Endometrial microvascular endothelial cells (primary cell): ENCODE data around the gene NAALADL2. TPM values are rescaled to one million over a fixed set of nuclear protein-coding genes. Genes with fewer than 3 reads are reported as not detected.

Experiments used
- in situ Hi-C: cut with HindIII; loops from 2 replicates; pipeline ENCODE4 v1.10.0; 2017; ENCODE audit warnings: low sequenced_read_pairs, low pct_unique_long_range_greater_than_20kb; ENCODE audit errors: inconsistent ontology term
- total RNA-seq: library from RNA; depleted of rRNA; stranded (reverse); fragments of >200 nt; gene quantifications from one replicate; pipeline ENCODE4 v1.2.3, GENCODE V29; 2015; ENCODE audit errors: inconsistent ontology term

The NAALADL2 gene
- not detected for total RNA-seq

DNA sequence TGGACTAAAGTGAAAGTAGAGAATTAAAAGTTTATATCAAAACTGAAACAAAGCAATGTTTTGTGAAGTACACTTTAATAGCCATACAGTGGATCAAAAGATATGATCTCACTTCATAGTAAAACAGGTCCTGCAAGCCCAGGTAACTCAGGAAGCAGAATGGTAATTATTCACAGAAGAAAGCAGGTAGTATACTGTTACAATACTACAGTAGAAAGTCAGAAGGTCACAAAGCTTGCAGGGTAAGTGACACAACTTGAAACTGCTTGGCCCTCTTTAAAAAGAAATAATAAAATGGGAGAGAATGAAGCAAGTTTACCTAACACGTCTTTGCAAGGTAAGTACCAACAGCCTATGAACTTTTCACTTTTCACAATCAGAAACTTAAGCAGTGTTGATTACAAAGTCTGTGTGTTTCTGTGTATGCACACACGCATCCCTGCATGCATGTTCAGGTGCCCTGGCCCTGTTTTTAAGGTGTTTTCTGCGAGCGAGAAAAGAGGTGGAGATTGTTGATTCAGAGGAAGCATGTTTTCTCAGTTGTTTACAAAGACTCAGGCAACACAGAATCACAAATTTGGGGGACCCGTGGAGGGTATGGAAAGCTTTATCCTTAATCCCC, at the start of gene NAALADL2:
Gene NAALADL2 (plus strand): TSS at position 221 of the 622 bp plus-strand sequence.
- in situ Hi-C loops, result no loop called here

DNA sequence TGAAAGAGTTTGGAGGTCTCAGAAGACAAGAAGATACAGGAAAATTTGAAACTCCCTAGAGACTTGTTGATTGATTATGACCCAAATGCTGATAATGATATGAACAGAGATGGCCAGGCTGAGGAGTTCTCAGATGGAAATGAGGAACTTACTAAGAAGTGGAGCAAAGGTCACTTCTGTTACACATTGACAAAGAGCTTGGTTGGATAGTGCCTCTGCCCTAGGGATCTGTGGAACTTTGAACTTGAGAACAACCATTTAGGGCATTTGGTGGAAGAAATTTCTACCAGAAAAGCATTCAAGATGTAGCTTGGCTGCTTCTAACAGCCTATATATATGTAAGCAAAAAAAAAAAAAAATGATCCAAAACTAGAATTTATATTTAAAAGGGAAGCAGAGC, 48.9 kb upstream of the NAALADL2 start:
- in situ Hi-C loops, result no loop called here

DNA sequence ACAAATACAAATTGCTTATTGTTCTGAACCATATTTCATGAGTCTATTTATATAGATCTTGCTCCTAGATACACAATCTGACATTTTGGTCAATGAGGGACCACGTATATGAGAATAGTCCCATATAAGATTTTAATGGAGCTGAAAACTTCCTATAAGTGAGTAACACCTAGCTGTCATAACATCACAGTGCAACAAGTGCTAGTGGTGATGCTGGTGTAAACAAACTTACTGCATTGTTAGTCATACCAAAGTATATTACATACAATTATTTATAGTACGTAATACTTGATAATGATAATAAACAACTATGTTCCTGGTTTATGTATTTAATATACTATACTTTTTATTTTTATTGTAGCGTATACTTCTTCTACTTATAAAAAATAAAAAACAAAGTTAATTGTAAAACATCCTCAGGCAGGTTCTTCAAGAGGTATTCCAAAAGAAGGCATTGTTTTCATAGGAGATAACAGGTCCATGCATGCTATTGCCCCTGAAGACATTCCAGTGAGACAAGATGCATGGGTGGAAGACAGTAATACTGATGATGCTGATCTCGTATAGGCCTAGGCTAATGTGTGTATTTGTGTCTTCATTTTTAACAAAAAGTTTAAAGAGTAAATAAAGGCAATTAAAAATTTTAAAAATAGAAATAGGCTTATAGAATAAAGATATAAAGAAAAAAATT, 46.8 kb upstream of the NAALADL2 start:
- in situ Hi-C loops, result no loop called here

DNA sequence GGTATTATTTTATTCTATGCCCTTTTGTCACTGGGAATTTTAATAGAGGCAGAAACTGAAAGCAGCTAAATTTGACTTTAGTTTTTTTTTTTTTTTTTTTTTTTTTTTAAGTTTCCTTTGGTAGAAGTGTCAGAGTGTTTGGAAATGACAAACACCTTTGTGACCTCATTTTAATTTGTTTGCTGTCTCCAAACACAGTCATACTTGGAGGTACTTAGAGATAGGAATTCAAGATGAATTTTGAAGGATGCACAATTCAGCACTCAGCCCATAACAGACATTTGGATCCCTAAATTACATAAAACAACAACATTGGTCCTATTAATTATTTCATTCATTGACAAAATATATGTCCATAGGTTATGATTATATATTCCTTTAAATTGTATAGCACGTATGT, 43.4 kb upstream of the NAALADL2 start:
- in situ Hi-C loops, result no loop called here

DNA sequence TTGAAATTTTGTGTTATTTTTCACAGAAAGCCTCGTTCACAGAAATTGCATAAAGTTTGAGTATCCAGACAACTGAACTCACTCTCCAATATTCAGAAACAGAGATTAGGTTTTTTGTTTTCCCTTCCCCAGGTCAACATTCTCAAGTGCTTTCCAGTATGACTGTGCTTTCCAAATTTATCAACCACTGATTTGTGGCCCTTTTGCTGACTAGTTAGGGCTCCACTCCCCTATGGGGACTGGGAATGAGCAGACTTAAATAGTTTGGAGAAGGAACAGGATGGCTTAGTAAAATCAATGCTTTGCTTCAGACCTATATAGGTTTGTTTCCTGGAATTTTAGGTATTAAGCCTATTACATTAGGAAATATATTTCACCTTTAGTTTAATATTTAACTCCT, 38.2 kb upstream of the NAALADL2 start:
- in situ Hi-C loops, result no loop called here

DNA sequence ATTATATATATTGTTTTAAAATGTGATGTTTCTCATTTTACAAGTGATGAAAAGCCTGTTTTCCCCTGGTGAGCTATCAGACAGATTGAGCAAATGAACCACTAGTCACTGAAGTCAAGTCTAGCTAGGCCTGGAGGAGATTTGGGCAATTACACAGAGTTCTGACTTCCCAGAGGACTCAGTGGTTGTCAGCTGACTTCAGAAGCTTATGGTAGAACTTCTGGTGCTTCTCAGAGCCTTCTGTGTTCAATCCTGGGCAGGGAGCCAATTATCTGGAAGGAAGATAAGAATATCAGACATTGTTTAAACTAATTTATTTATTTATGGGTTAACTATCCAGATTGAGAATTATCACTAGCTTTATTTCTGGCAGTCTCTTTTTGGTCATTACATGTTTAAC, 37.7 kb upstream of the NAALADL2 start:
- in situ Hi-C loops, result no loop called here

DNA sequence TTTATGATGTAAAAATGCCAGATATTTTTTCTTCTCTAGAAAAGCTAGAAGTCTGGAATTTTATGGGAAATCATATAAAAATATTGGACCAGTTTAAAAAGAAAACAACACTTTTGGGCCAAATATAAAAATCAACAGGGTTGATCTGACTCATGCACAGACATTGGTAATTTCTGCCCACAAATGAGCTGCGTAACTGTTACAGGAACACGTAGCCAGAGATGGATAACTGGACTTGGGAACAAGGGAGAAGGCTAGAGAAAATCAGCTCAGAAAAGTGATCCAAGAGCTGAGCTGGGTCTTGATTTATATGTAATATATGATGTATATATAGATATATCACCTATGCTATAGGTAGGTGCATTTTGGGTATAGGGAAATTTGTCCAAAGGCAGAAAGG, 36.8 kb upstream of the NAALADL2 start:
- in situ Hi-C loops, result no loop called here

DNA sequence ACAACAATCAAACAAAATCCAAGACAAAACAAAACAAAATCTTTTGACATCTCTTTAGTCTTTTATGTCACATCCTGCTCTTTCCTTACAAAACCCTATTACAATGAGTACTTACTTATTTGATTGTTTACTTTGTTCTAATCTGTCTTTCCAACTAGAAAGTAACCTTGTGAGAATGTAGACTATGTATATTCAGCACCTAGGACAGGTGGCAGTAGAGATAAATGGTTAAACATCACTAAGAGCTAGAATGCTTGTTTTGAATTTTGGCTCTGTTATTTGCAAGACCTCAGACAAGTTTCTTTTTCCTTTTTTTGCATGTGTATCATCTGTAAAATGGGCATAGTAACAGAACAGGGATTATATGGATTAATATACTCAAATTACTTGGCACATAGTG, 33.1 kb upstream of the NAALADL2 start:
- in situ Hi-C loops, result no loop called here

DNA sequence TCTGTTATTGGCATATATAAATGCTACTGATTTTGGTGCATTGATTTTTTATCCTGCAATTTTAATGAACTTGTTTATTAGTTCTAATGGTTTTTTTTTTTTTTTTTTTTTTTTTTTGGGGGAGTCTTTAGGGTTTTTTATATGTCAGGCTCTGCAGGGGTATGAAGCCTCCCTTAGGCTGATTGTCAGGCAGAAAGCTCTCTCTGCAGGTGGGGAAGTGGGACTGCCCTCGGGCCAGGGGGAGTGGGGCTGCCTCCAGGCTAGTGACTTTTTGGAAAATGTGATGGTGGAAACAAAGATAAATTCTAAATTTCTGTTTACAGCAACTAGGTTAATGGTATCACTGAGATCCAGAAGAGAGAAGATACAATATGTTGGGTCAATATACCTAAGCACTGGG, 14.4 kb upstream of the NAALADL2 start:
- in situ Hi-C loops, result no loop called here

DNA sequence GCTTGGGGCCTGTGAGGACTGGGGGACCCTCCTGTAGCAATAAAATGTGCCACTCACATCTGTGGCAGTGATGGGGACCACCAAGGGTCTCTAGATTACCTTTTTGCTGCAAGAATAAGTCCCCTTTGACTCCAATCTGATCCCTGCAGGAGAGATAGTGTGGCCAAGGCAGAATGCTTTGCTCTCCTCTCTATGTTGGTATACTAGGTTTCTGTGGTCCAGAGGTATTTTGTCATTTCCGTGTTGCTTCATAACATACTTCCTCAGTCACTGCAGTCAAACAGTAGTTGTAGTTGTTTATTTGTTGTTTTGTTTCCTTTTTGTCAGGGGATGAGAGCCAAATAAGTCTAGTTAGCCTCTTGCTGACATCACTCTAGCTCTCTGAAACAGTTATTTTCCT, 13.1 kb upstream of the NAALADL2 start:
- in situ Hi-C loops, result no loop called here

DNA sequence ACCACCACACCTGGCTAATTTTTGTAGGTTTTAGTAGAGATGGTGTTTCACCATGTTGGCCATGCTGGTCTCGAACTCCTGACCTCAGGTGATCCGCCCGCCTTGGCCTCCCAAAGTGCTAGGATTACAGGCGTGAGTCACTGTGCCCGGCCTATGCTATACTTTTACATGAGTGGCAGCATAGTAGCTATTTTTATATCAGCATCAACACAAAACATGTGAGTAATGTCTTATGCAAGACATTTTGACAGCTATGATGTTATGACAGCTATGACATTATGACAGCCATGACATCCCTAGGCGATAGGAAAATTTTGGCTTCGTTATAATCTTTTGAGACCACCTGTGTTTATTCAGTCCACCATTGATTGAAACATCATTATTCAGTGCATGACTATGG, 4.1 kb upstream of the NAALADL2 start:
- in situ Hi-C loops, result no loop called here

DNA sequence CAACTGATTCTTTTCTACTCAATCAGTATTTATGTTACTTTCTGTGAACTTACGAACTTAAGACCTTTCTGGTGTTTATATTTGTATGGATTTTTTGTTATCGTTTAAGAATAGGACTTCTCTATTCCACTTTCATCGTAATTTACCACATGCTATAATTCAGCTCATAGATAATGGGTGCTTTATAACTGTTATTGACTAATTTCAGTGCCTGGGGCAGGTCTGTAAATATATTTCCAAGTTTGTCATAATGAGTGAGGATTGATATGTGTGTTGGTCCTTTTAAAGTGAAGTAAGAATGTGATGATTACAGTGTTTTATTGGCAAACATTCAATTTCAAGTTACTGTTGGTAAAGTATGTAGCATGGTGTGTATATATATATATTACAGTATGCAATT, 1.8 kb upstream of the NAALADL2 start:
- in situ Hi-C loops, result no loop called here

DNA sequence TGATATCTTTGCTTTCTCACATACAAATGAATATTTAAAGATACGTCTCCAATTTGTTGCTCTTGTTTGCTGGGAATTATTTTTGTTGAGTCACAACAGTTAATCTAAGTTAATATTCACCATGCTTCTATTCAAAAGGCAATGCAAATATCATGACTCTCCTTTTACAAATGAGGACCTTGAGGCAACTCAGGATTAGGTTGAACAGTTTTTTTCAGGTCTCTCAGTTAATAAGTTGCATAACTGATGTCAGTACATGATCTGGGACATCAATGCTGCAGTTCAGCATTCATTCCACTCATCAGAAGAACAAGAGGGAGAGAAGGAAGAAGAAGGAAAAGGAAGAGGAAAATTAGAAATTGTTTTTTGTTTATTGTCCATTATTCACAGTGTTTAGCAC, 781 bp upstream of the NAALADL2 start:
- in situ Hi-C loops, result no loop called here

DNA sequence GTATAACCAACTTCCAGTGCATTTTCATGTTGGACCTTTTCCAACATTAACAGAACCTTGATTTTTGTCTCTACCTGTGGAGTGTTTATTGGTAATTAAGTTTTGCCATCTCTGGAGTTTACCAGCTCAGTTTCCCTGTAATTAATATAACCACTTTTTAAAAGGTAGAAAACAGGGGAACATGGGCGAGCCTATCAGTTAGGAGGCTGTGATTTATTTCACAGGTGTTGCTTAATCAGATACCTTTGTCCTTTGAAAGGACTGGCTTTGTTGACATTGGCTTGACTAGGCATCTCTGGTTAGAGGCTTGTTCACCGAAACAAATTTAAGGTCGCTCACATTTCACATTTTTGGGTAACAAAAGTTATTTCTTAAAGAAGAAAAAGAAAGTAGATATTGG, 622 bp downstream of the NAALADL2 start:
- in situ Hi-C loops, result no loop called here

DNA sequence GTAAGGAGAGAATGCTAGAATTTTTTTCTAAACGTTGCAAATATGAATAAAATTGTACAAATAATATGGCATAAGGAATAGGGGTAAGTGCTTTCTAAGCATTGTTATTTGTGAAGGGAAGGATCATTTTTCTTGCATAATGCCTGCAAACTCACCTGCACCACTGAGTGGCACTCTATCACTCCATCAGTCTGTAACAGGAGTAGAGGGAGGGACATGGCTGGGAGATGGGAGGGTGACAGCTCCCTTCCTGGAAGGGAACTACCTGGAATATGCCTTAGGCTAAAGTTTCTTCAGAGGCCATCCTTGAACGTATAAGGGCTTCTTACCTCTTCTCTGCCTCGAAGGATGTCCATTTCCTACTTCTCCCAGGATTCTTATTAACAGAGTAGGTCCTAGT, 3.0 kb downstream of the NAALADL2 start:
- in situ Hi-C loops, result no loop called here

DNA sequence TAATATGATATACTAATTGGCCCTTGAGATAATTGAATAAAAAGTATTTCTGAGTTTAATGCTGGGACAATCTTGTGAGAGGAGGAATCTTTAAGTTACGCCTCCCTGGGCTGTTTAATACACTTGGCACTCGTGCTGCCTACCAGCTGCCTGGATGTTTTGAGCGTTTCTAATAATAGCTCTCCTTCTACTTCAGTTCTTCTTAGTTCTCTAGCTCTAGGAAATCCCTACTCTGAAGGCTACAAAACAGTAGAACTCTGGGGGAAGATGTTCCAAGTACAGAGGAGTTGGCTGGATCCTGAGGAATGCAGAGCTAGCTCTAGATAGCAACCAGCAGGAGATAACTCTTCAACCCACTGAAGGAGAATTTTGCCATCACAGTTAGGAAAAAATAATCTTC, 3.5 kb downstream of the NAALADL2 start:
- in situ Hi-C loops, result no loop called here

DNA sequence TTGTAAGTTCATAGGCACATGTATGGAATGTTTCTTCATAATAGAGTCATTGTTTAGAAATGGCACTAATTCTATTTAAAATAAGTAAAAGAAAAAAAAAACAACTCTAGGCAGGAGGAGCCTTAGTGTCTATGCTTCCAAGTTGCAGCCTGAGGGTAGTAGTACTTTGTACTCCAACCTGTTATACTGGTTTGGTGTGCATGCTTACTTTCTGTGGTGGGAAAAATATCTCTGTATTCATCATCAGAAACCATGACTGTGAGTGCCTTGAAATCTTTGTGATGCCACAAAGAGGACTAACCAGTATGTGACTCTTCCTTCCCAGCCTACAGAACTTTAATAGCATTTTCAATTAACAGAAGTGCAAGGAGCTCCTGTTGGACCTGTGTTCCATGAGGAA, 4.4 kb downstream of the NAALADL2 start:
- in situ Hi-C loops, result no loop called here

DNA sequence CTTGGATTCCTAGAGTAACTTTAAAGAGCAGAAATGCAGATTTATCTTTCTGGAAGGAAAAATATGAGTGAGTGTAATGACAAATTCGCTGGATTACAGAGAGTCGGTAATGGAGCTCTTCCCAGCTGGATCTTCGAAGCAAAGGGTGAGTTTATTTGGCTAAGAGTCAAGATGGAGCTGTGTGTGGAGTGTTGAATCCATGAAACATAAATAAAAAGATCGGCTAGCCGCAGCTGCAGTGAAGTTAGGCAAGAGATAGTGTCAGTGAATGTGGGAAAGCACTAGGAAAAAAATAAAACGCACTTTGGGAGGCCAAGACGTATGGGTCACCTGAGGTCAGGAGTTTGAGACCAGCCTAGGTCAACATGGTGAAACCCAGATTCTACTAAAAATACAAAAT, 10.3 kb downstream of the NAALADL2 start:
- in situ Hi-C loops, result no loop called here

DNA sequence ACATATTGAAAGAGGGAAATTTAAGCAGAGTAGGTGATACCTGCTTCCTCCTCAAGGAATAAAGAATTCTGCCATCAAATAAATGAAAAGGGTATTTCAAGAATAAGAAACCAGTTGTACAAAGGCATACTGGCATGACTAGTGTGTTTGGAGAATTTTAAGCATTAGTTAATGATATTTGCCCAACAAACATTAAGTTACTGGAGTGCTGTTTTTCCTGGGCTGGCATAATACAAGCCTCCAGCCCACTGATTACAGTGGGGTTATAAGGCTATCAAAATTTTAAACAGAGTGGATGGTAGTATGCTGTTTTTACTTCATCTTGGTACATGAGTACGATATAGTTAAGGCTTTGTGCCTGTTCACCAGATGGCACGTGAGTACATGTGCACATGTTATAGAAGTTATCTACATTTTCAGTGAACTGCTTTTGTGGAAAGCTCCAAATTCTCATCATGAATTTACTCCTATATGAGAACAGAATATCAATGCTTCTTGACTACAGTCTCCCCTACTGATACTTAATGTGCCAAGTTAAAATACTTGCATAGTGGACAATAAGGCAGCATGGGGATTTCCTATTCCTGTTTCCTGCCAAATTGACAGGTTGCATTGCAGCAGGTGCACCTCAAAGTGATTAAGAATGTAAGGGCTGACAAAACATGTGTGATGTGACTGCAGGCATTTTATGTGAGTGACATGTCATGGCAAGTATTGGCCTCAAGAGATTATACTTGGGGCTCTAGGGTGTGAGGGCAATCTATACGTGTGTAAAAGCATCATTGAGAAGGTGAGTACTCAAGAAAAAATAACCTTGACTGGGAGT, 14.9 kb downstream of the NAALADL2 start:
- in situ Hi-C loops, result no loop called here

DNA sequence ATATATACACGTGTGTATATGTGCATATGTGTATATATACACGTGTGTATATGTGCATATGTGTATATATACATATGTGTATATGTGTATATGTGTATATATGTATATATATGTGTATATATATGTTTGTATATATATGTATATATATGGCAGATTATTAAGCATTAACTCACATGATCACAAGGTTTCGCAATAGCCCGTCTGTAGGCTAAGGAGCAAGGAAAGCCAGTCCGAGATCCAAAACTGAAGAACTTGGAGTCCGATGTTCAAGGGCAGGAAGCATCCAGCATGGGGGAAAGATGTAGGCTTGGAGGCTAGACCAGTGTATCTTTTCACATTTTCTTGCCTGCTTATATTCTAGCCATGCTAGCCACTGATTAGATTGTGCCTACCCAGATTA, 23.7 kb downstream of the NAALADL2 start:
- in situ Hi-C loops, result no loop called here
